HL-60 (cell line): ENCODE data around the gene SLC22A3.
"Not testable (repeated sequence)": the region's sequence is repeated elsewhere in the genome, so short reads cannot be mapped to it uniquely, and the experiment has no call there.

Experiments
- DNase-seq, 2 experiments: peaks; one replicate each; pipeline ENCODE4 v3.0.0-alpha.2; 2010 to 2020; ENCODE audit warnings: low read depth in 1 of 2, low spot score in 1 of 2
- H3K27ac ChIP-seq: fragments of 250-450 bp; sonication (Bioruptor Pico); replicated peaks from 2 replicates; pipeline ENCODE4 v1.5.1; 2020; ENCODE audit warnings: mild to moderate bottlenecking, moderate library complexity
- H3K27me3 ChIP-seq: fragments of 250-450 bp; sonication (Bioruptor Pico); 2 replicates; pipeline ENCODE4 v1.5.1; 2021; ENCODE audit warnings: mild to moderate bottlenecking, moderate library complexity; ENCODE audit not compliant: insufficient read depth, poor library complexity, severe bottlenecking
- H3K4me3 ChIP-seq: replicated peaks from 2 replicates; pipeline ENCODE4 v1.5.1; 2011; ENCODE audit warnings: mild to moderate bottlenecking, control low read depth, low read length; ENCODE audit not compliant: insufficient read depth
- GABPA ChIP-seq: IDR thresholded peaks from 2 replicates; pipeline ENCODE4 v1.6.1; 2012; ENCODE audit warnings: low read depth
- POLR2AphosphoS5 ChIP-seq: IDR thresholded peaks from 2 replicates; pipeline ENCODE4 v1.6.1; 2012; ENCODE audit warnings: low read depth
- SPI1 ChIP-seq: IDR thresholded peaks from 2 replicates; pipeline ENCODE4 v1.6.1; 2012; ENCODE audit warnings: low read depth, mild to moderate bottlenecking, borderline replicate concordance
- TF ChIP-seq, protein P1 (sequence below): IDR thresholded peaks from one replicate; pipeline ENCODE4 v1.5.1; 2011; ENCODE audit warnings: low read length, control low read depth, inconsistent platforms; ENCODE audit not compliant: insufficient read depth
- TF ChIP-seq, protein P2 (sequence below): IDR thresholded peaks from 2 replicates; pipeline ENCODE4 v1.6.1; 2012; ENCODE audit warnings: low read depth; ENCODE audit not compliant: insufficient replicate concordance

The SLC22A3 gene

DNA sequence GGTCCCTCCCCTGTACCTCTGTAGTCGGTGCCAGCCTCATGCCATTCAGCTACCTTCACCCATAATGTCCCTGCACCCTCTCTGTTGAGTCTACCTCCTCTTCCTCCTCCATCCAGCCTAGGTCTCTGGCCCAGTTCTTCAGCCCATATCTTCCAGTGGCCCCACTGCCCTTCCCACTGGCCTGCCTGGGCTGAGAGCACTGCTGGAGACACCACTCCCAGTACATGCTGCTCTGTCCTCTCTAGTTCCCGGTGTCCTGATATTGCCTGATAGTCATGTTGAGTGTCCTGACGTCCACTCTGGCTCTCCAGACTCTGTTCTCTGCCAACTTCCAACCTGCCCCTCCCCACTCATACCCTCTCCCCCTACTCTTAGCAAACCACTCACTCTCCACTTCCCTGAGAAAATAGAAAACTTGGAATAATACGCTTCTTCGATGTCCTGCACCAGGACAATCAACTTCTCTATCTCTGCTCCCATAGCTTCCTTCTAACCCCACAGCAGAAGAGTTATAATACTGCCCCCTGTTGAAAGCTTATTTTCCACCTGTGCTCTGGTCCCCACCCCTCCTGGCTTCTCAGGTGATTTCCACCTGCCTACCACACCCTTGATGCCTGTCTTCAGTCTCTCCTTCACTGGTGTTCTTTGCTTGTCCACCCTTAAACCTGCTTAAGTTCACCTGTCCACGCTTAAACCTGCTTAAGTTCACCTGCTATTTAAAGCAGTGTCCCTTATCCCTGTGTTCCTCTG is 19.8 kb downstream of the SLC22A3 start:
- no peak for DNase-seq
- no peaks in the 10 kb centered on the region for H3K27me3 ChIP-seq
- TF ChIP-seq SPI1 (no peak), GABPA (no peak), POLR2AphosphoS5 (no peak)
- TF ChIP-seq, protein P1, sequence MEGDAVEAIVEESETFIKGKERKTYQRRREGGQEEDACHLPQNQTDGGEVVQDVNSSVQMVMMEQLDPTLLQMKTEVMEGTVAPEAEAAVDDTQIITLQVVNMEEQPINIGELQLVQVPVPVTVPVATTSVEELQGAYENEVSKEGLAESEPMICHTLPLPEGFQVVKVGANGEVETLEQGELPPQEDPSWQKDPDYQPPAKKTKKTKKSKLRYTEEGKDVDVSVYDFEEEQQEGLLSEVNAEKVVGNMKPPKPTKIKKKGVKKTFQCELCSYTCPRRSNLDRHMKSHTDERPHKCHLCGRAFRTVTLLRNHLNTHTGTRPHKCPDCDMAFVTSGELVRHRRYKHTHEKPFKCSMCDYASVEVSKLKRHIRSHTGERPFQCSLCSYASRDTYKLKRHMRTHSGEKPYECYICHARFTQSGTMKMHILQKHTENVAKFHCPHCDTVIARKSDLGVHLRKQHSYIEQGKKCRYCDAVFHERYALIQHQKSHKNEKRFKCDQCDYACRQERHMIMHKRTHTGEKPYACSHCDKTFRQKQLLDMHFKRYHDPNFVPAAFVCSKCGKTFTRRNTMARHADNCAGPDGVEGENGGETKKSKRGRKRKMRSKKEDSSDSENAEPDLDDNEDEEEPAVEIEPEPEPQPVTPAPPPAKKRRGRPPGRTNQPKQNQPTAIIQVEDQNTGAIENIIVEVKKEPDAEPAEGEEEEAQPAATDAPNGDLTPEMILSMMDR, result no peak
- TF ChIP-seq, protein P2, sequence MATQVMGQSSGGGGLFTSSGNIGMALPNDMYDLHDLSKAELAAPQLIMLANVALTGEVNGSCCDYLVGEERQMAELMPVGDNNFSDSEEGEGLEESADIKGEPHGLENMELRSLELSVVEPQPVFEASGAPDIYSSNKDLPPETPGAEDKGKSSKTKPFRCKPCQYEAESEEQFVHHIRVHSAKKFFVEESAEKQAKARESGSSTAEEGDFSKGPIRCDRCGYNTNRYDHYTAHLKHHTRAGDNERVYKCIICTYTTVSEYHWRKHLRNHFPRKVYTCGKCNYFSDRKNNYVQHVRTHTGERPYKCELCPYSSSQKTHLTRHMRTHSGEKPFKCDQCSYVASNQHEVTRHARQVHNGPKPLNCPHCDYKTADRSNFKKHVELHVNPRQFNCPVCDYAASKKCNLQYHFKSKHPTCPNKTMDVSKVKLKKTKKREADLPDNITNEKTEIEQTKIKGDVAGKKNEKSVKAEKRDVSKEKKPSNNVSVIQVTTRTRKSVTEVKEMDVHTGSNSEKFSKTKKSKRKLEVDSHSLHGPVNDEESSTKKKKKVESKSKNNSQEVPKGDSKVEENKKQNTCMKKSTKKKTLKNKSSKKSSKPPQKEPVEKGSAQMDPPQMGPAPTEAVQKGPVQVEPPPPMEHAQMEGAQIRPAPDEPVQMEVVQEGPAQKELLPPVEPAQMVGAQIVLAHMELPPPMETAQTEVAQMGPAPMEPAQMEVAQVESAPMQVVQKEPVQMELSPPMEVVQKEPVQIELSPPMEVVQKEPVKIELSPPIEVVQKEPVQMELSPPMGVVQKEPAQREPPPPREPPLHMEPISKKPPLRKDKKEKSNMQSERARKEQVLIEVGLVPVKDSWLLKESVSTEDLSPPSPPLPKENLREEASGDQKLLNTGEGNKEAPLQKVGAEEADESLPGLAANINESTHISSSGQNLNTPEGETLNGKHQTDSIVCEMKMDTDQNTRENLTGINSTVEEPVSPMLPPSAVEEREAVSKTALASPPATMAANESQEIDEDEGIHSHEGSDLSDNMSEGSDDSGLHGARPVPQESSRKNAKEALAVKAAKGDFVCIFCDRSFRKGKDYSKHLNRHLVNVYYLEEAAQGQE, result no peak
- no peak overlapping the region for H3K27ac ChIP-seq
- no peak overlapping the region for H3K4me3 ChIP-seq

DNA sequence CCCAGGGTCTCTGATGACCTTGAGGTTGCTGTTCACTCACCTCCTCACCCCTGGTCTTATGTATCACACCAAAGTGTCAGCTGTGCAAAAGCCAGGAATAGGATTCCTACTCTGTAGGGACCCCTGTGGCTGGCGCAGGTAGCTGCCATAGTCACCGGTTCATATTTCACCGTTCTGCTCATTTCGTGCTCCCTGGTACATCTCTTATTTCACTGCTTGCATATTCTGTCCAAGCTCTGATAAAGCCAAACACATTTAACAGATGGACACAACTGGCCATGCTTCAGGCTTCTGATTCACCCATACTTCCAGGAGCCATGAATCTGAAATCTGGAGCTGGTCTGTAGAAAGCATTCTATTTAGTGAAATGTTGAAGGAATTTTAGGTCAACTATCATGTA is 20.5 kb downstream of the SLC22A3 start:
- Histone ChIP-seq H3K27me3 (no peaks in the 10 kb centered on the region), H3K27ac (no peak overlapping the region), H3K4me3 (no peak overlapping the region)
- TF ChIP-seq GABPA (no peak), POLR2AphosphoS5 (no peak), SPI1 (no peak)
- TF ChIP-seq, protein P2, result no peak
- TF ChIP-seq, protein P1, result no peak
- no peak for DNase-seq

DNA sequence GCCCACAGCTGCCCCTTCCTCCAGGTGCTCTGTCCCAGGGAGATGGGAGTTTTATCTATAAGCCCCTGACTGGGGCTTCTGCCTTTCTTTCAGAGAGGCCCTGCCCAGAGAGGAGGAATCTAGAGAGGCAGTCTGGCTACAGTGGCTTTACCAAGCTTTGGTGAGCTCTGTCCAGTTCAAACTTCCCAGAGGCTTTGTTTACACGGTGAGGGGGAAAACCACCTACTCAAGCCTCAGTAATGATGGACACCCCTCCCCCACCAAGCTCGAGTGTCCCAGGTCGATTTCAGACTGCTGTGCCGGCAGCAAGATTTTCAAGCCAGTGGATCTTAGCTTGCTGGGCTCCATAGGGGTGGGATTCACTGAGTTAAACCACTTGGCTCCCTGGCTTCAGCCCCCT is 25.4 kb downstream of the SLC22A3 start:
- H3K27me3 ChIP-seq, H3K4me3 ChIP-seq, H3K27ac ChIP-seq, DNase-seq: not testable (repeated sequence)

DNA sequence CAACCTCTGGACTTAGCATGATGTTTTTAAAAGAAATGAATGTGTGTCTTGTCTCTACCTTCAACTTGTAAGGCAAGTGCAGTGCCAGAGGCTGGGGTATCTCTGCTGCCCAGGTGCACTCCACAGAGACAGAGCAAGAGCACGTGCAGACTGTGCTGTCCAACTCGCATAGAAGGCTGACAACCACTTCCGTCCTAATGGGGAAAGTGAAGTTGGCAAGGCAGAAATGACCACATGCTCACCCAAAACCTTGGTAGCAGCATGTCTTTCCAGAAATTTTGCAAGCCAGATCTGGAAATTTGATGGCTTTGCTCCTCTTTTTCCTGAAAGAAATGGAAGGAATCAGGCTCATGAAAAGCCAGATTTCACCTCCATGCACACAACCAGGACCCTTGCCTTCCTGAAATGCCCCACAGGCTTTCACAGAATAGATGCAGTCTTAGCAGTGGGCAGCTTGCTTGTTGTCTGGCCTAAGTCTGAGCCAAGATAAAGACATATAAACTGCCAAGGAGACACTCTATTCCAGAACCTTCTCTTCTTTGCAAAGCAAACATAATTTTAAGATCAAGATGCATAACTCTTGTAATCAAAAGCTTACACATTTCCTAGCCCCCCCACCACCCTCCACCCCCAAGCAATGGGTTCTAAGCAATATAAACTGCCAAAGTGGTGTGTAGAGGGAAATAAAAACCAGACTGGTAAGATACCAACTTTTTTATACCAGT is 26.8 kb downstream of the SLC22A3 start:
- H3K4me3 ChIP-seq, result no peak overlapping the region
- no peak for DNase-seq
- no peaks in the 10 kb centered on the region for H3K27me3 ChIP-seq
- TF ChIP-seq, protein P1, result no peak
- TF ChIP-seq GABPA, result no peak
- TF ChIP-seq, protein P2, result no peak
- TF ChIP-seq POLR2AphosphoS5, result no peak
- no peak for TF ChIP-seq SPI1
- H3K27ac ChIP-seq, result no peak overlapping the region
